HEK293T (cell line): ENCODE measurements around the gene CCK.

Experiments
- CTCF ChIA-PET: fragments of 350-600 bp; formaldehyde crosslinking; extraction: SDS; loops from one replicate; lab custom pipeline; 2021; ENCODE audit warnings: antibody characterized with exemption, inconsistent platforms; lab: Yijun Ruan, JAX
- POLR2A ChIA-PET: fragments of 350-600 bp; formaldehyde crosslinking; extraction: SDS; loops from one replicate; lab custom pipeline; 2020; ENCODE audit warnings: antibody characterized with exemption, inconsistent platforms; lab: Yijun Ruan, JAX
- DNase-seq: peaks from one replicate; pipeline ENCODE4 v3.0.0; 2012; ENCODE audit warnings: mixed read lengths; ENCODE audit errors: extremely low spot score
- ARNT ChIP-seq: fragments of 450-650 bp; IDR thresholded peaks from 2 replicates; pipeline ENCODE4 v1.6.1; 2017; ENCODE audit warnings: mild to moderate bottlenecking
- BHLHE40 ChIP-seq: fragments of 450-650 bp; IDR thresholded peaks from 2 replicates; pipeline ENCODE4 v1.6.1; 2016; ENCODE audit warnings: mild to moderate bottlenecking, moderate library complexity, borderline replicate concordance
- CTBP1 ChIP-seq: fragments of 450-650 bp; IDR thresholded peaks from 2 replicates; pipeline ENCODE4 v1.6.1; 2016; ENCODE audit warnings: borderline replicate concordance
- ELF4 ChIP-seq: fragments of 450-650 bp; IDR thresholded peaks from 2 replicates; pipeline ENCODE4 v1.6.1; 2017; ENCODE audit warnings: antibody characterized with exemption
- FOXA1 ChIP-seq: fragments of 450-650 bp; IDR thresholded peaks from 2 replicates; pipeline ENCODE4 v1.6.1; 2016; ENCODE audit warnings: mild to moderate bottlenecking
- FOXK2 ChIP-seq: fragments of 450-650 bp; IDR thresholded peaks from 2 replicates; pipeline ENCODE4 v1.6.1; 2016; ENCODE audit warnings: mild to moderate bottlenecking
- FOXM1 ChIP-seq: fragments of 450-650 bp; IDR thresholded peaks from 2 replicates; pipeline ENCODE4 v1.6.1; 2017; ENCODE audit warnings: mild to moderate bottlenecking, borderline replicate concordance
- HDGF ChIP-seq: fragments of 450-650 bp; IDR thresholded peaks from 2 replicates; pipeline ENCODE4 v1.6.1; 2017; ENCODE audit warnings: antibody characterized with exemption, borderline replicate concordance
- L3MBTL2 ChIP-seq: fragments of 450-650 bp; conservative IDR thresholded peaks from 2 replicates; pipeline ENCODE4 v1.6.1; 2016; ENCODE audit warnings: mild to moderate bottlenecking
- LEF1 ChIP-seq: fragments of 450-650 bp; IDR thresholded peaks from 2 replicates; pipeline ENCODE4 v1.6.1; 2017; ENCODE audit warnings: mild to moderate bottlenecking, borderline replicate concordance
- NFRKB ChIP-seq: fragments of 450-650 bp; IDR thresholded peaks from 2 replicates; pipeline ENCODE4 v1.6.1; 2016; ENCODE audit warnings: mild to moderate bottlenecking, moderate library complexity
- SP1 ChIP-seq: fragments of 450-650 bp; IDR thresholded peaks from 2 replicates; pipeline ENCODE4 v1.6.1; 2017
- SUZ12 ChIP-seq: fragments of 450-650 bp; IDR thresholded peaks from 2 replicates; pipeline ENCODE4 v1.6.1; 2016; ENCODE audit warnings: mild to moderate bottlenecking
- TARDBP ChIP-seq: fragments of 450-650 bp; IDR thresholded peaks from 2 replicates; pipeline ENCODE4 v1.6.1; 2016
- ZNF384 ChIP-seq: fragments of 450-650 bp; IDR thresholded peaks from 2 replicates; pipeline ENCODE4 v1.6.1; 2016
- TF ChIP-seq, protein P1 (sequence below): fragments of 450-650 bp; IDR thresholded peaks from 2 replicates; pipeline ENCODE4 v1.6.1; 2016

Gene CCK

DNA sequence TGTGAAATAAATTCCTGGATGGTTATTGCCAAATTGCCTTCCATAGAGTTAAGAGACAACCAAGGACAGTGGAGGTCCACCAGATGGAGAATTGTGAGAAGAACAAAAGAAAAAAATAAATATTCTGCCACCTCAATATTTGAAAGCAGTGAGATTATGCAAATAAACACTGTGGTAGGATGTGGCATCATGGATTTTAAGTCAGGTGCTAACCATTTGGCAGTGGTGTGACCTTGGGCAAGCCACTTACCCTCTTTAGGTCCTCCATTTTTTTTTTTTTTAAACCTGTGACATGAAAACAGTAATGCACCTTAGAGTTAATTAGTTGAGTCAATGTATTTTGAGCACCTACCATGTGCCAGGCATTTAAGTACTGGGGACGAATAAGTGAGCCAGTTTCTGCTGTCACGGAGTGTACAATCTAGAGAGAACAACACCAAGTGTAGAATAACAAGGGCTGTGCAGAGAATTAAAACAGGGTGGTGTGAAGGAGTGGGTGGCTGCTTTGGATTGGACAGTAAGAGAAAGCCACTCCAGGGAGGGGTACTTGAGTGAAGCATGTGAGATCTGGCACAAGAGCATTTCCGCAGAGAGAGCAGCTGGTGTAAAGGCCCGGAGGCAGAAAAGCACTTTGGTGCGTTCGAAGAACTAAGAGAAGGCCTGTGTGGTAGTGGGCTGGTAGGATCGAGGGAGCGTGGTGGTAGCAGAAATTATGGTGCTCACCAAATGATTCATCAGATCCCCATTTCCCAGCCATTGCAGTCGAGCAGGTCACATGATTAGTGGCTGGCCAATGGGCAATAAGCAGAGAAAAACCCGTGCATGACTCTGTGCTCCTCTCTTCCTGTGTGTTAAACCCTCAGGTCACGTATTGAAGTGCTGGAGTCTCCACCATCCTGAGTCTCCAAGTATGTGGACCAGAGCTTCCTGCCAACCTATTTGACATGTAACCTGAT, 39.2 kb downstream of the CCK start:
- ChIA-PET POLR2A (no interaction called here), CTCF (no interaction called here)
- TF ChIP-seq ZNF384, result no peak
- TF ChIP-seq ARNT, result no peak
- TF ChIP-seq, protein P1, sequence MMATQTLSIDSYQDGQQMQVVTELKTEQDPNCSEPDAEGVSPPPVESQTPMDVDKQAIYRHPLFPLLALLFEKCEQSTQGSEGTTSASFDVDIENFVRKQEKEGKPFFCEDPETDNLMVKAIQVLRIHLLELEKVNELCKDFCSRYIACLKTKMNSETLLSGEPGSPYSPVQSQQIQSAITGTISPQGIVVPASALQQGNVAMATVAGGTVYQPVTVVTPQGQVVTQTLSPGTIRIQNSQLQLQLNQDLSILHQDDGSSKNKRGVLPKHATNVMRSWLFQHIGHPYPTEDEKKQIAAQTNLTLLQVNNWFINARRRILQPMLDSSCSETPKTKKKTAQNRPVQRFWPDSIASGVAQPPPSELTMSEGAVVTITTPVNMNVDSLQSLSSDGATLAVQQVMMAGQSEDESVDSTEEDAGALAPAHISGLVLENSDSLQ, result no peak
- TF ChIP-seq NFRKB, result no peak
- TF ChIP-seq SP1, result no peak
- TF ChIP-seq FOXA1, result no peak
- no peak for TF ChIP-seq LEF1
- TF ChIP-seq CTBP1, result no peak
- DNase-seq, result no peak

DNA sequence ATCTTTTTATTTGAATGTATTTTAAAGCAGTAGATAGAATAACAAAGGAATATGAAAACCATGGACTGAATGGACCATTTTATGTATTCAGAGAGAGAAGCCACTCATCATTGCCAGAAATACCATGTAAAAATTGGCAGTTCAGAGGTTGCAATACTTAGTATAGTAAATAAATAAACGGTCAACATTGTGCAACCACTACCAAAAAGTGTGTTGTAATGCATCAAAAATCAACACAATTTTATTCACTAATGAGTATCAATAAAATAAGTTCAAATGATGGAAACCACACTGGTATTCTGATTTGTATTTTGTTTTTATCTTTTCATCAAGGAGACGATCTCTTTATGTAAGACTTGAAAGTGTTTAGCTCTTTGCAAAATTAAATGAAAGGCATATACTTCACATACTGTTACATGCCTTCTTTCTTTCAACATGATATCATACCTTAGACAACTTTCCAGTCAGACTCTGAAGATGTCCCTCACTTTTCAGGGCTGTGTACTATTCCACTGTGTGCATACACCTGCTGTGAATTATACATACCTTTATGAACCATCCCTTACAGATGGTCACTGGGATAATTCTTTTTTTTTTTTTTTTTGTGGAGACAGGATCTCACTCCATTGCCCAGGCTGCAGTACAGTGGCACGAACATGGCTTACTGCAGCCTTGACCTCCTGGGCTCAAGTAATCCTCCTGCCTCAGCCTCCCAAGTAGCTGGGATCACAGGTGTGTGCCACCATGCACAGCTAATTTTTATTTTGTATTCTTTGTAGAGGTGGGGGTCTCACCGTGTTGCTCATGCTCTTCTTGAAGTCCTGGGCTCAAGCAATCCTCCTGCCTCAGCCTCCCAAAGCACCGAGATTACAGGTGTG, 40.3 kb downstream of the CCK start:
- TF ChIP-seq ELF4 (no peak), LEF1 (no peak), ZNF384 (peak; percentile 41; the same call in 1 of the 2 replicates), FOXK2 (no peak)
- TF ChIP-seq, protein P1, result no peak
- ChIA-PET CTCF (no interaction called here), POLR2A (interaction anchor here (0.6 kb wide), 1 partner anchor 89 kb away, joined by 3 read pairs; no protein-coding TSS in a partner anchor)
- no peak for DNase-seq

DNA sequence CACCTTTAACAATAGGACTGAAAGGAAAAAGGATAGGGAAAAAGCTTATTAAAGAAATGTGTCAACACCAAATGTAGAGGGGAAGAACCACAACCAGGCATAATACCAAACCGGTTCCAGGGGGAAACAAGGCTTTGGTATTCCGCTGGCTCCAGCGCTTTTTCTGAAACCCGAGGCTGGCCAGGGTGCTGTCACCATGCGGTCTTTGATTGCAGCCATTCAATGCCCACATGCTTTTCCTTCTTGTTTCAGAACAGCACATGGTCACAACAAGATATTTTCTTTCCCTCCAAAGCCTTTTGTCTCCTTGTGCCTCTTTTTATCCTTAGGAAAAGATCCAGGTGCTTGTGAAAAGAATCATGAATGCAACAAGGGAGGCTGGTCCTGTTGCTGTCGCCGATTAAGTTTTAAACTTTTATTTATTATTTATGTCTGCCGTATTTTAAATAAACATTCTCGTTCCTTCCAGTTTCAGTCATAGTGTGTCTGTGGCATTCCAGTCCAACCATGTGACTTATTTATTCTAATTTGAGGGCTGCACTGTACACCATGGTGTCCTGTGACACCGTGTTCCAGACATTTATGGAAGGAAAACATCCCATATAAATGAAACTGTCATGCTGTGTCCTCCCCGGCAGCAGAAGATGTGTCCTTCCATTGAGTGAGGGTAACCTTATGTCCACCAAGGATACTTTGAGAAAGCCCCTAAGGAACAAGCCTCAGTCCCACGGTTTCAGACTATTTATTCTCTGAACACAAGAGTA, 41.1 kb downstream of the CCK start:
- POLR2A ChIA-PET, result no interaction called here
- DNase-seq, result no peak
- CTCF ChIA-PET, result interaction anchor here (0.6 kb wide), 1 partner anchor 273 kb away, joined by 3 read pairs; no protein-coding TSS in a partner anchor
- TF ChIP-seq SP1 (no peak), HDGF (no peak), L3MBTL2 (no peak), ZNF384 (no peak), BHLHE40 (no peak), TARDBP (no peak), FOXK2 (no peak), SUZ12 (no peak), NFRKB (no peak), FOXM1 (no peak), CTBP1 (no peak), ELF4 (no peak), LEF1 (no peak), FOXA1 (no peak), ARNT (no peak)
- TF ChIP-seq, protein P1, result no peak

DNA sequence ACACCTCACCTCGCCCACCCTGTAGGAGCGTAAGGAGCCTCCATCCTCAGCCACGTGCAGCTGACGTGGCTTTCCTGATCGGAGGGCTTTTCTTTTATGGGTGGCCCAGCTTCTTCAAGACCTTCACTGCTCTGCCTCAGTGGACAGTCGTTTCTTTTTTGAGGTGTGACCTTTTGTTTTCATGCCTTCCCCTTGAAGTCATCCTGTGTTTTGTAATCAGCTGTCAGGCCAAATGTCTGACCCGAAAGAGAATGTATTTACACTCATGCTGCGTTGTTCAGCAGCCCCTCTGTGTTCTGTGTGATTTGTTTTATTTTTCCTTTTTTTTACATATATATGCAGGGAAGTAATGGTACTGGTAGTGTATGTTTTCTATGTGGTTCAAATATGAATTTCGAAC, 41.8 kb downstream of the CCK start:
- POLR2A ChIA-PET, result no interaction called here
- CTCF ChIA-PET, result no interaction called here
- DNase-seq, result no peak
- TF ChIP-seq FOXK2 (no peak), L3MBTL2 (no peak), BHLHE40 (no peak), SP1 (no peak), ZNF384 (no peak), ARNT (no peak), HDGF (no peak), CTBP1 (no peak), TARDBP (no peak), FOXA1 (no peak), SUZ12 (no peak), NFRKB (no peak), ELF4 (no peak)
- TF ChIP-seq, protein P1, result no peak
